Dendritic cell treated with granulocyte-macrophage colony-stimulating factor and Interleukin-4, amounts not matched to agents 40 ng/mL and 50 ng/mL, for 4 days (primary cell): ENCODE measurements around the gene ARL16.

Experiments
- H3K27ac Mint-ChIP-seq: one replicate; pipeline ENCODE4 v1.8.0; 2022; ENCODE audit warnings: mild to moderate bottlenecking, mixed read lengths
- H3K27me3 Mint-ChIP-seq: one replicate; pipeline ENCODE4 v1.8.0; 2022; ENCODE audit warnings: mild to moderate bottlenecking, mixed read lengths
- H3K36me3 Mint-ChIP-seq: one replicate; pipeline ENCODE4 v1.8.0; 2022; ENCODE audit warnings: low read depth, mixed read lengths
- H3K4me1 Mint-ChIP-seq: one replicate; pipeline ENCODE4 v1.8.0; 2022; ENCODE audit warnings: low read depth, mixed read lengths
- H3K4me3 Mint-ChIP-seq: one replicate; pipeline ENCODE4 v1.8.0; 2022; ENCODE audit warnings: mild to moderate bottlenecking, moderate library complexity, mixed read lengths
- H3K9me3 Mint-ChIP-seq: one replicate; pipeline ENCODE4 v1.8.0; 2022; ENCODE audit warnings: mixed read lengths
- intact Hi-C: fragments of 100-400 bp; cut with micrococcal nuclease; formaldehyde crosslinking; loops from one replicate; pipeline ENCODE4 v1.15.0; 2022

The ARL16 gene

DNA sequence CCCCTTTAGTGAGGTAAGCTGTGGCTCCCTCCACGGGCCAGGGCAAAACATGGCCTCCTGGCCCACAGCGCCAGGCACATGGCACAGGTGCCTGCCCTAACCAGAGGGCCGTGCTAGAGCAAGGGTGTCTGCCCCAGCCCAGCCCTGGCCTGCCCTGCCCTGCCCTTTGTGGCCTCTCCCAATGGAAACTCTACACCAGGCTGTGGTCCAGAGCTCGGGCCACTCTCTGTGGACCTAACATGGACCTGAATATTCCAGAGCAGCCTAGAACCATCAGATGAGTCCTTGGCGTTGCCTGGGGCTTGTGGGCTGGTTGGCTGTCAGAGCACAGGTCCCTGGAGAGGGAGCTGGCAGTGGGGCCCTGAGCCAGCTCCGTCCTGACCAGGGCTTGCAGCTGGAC lies 11.6 kb upstream of the ARL16 start:
- intact Hi-C loops = no loop called here
- Mint-ChIP-seq H3K9me3 (no peaks in the 10 kb centered on the region), H3K4me1 (peaks cover 5% of the 10 kb centered on the region), H3K4me3 (no peak overlapping the region), H3K27me3 (no peaks in the 10 kb centered on the region), H3K27ac (no peak overlapping the region), H3K36me3 (peaks cover 100% of the 10 kb centered on the region)

GRCh38 chr17:81694810-81695209 lies 11.2 kb upstream of the ARL16 start:
- H3K36me3 Mint-ChIP-seq = peaks cover 100% of the 10 kb centered on the region
- no peaks in the 10 kb centered on the region for H3K9me3 Mint-ChIP-seq
- no peak overlapping the region for H3K27ac Mint-ChIP-seq
- H3K4me1 Mint-ChIP-seq = peaks cover 5% of the 10 kb centered on the region
- no peak overlapping the region for H3K4me3 Mint-ChIP-seq
- intact Hi-C loops = no loop called here
- H3K27me3 Mint-ChIP-seq = no peaks in the 10 kb centered on the region

DNA sequence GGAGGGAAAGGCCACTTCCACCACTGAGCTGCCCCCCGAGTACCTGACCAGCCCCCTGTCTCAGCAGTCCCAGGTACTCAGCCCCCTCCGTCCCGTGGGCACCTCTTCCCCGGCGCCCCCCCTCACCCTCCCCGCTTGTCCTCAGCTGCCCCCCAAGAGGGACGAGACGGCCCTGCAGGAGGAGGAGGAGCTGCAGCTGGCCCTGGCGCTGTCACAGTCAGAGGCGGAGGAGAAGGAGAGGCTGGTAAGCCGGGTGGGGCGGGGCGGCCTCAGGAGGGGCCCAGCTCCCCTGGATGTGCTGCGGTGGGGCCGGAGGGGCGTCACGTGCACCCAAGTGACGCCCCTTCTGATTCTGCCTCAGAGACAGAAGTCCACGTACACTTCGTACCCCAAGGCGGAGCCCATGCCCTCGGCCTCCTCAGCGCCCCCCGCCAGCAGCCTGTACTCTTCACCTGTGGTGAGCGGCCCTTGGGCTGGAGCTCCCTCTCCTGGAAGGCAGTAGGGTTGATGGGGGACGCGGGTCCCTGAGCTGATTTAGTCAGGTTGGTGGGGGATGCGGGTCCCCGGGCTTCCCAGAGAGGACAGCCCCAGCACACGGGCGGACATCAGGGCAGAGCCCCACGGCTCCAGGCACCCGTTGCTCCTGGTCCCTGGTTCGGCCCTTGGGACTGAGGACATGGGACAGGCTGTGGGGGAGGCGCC lies 10.1 kb upstream of the ARL16 start:
- Mint-ChIP-seq H3K4me3 (no peak overlapping the region), H3K9me3 (no peaks in the 10 kb centered on the region), H3K36me3 (peaks cover 100% of the 10 kb centered on the region), H3K27ac (no peak overlapping the region), H3K4me1 (no peaks in the 10 kb centered on the region), H3K27me3 (no peaks in the 10 kb centered on the region)
- intact Hi-C loops = no loop called here

- H3K4me3 Mint-ChIP-seq = no peak overlapping the region
- H3K27ac Mint-ChIP-seq = no peak overlapping the region
- H3K27me3 Mint-ChIP-seq = no peaks in the 10 kb centered on the region
- peaks cover 9% of the 10 kb centered on the region for H3K4me1 Mint-ChIP-seq
- no peaks in the 10 kb centered on the region for H3K9me3 Mint-ChIP-seq
- intact Hi-C loops = no loop called here
- peaks cover 100% of the 10 kb centered on the region for H3K36me3 Mint-ChIP-seq
Measured at GRCh38 chr17:81691608-81692007, 8.0 kb upstream of the ARL16 start.

GRCh38 chr17:81691196-81691595 lies 7.6 kb upstream of the ARL16 start:
- Mint-ChIP-seq H3K9me3 (no peaks in the 10 kb centered on the region), H3K36me3 (peaks cover 100% of the 10 kb centered on the region), H3K4me1 (peaks cover 11% of the 10 kb centered on the region), H3K27ac (no peak overlapping the region), H3K4me3 (no peak overlapping the region), H3K27me3 (no peaks in the 10 kb centered on the region)
- intact Hi-C loops = no loop called here

- H3K36me3 Mint-ChIP-seq = peaks cover 100% of the 10 kb centered on the region
- intact Hi-C loops = no loop called here
- no peak overlapping the region for H3K4me3 Mint-ChIP-seq
- no peak overlapping the region for H3K27ac Mint-ChIP-seq
- H3K4me1 Mint-ChIP-seq = peaks cover 17% of the 10 kb centered on the region
- no peaks in the 10 kb centered on the region for H3K27me3 Mint-ChIP-seq
- no peaks in the 10 kb centered on the region for H3K9me3 Mint-ChIP-seq
Measured at GRCh38 chr17:81690549-81690948, 7.0 kb upstream of the ARL16 start.

GRCh38 chr17:81690066-81690465 lies 6.5 kb upstream of the ARL16 start:
- Mint-ChIP-seq H3K27ac (no peak overlapping the region), H3K4me3 (no peak overlapping the region), H3K9me3 (no peaks in the 10 kb centered on the region), H3K36me3 (peaks cover 100% of the 10 kb centered on the region), H3K27me3 (no peaks in the 10 kb centered on the region), H3K4me1 (peaks cover 22% of the 10 kb centered on the region)
- intact Hi-C loops = no loop called here

DNA sequence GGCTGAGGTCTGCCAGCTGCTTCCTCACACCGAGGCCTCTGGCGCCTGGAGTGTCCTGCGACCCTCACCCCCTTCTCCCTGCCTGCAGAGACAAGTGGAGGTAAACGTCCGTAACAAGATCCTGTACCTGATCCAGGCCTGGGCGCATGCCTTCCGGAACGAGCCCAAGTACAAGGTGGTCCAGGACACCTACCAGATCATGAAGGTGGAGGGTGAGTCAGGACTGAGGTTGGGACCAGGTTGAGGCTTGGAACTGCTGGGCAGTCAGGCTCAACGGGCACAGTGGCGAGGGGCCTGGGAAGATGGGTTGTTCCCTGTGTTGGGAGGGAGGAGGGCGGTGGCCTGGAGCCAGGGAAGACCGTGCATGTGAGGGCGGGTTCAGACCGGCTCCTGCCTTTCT lies 5.0 kb upstream of the ARL16 start:
- Mint-ChIP-seq H3K27ac (no peak overlapping the region), H3K4me1 (peaks cover 30% of the 10 kb centered on the region), H3K9me3 (no peaks in the 10 kb centered on the region), H3K4me3 (no peak overlapping the region), H3K36me3 (peaks cover 97% of the 10 kb centered on the region), H3K27me3 (no peaks in the 10 kb centered on the region)
- intact Hi-C loops = no loop called here

DNA sequence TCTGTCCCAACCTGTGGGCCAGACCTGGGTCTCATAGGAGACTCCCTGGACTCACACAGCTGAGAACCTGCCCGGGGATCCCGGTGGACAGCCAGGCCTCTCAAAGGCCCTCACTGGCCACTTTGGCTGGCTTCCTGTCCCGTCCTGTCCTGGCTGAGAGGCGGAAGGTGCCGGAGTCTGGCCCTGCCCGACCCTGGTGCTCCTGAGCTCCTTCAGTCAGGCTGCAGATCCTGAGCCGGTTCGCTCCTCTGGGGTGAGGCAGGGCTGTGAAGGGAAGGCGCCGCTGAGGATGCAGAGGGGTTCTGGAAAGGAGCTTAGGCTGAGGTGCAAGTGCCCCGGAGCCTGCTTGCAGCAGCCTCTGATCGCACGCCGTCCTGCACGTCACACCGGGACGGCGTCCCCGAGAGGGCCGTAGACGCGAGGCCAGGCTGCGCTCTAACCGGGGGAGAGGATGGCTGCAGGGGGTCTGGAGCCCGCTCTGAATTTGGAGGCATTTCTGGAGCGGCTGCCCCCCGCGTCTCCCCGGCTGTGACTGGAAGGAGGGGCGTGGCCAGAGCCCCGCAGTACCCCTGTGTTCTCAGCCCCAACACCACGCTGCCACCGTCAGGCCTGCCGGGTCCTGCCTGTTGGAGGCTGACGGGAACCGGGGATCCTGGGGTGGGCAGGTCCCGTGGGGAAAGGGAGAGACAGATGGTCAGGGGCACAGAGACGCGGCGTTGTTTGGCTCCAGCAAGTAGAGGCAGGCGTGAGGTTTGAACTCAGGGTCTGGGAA lies 4.4 kb upstream of the ARL16 start:
- H3K4me3 Mint-ChIP-seq = no peak overlapping the region
- H3K4me1 Mint-ChIP-seq = peaks cover 32% of the 10 kb centered on the region
- intact Hi-C loops = no loop called here
- peak overlapping the region; percentile 28 for H3K27ac Mint-ChIP-seq
- H3K36me3 Mint-ChIP-seq = peaks cover 92% of the 10 kb centered on the region
- H3K9me3 Mint-ChIP-seq = no peaks in the 10 kb centered on the region
- H3K27me3 Mint-ChIP-seq = no peaks in the 10 kb centered on the region

DNA sequence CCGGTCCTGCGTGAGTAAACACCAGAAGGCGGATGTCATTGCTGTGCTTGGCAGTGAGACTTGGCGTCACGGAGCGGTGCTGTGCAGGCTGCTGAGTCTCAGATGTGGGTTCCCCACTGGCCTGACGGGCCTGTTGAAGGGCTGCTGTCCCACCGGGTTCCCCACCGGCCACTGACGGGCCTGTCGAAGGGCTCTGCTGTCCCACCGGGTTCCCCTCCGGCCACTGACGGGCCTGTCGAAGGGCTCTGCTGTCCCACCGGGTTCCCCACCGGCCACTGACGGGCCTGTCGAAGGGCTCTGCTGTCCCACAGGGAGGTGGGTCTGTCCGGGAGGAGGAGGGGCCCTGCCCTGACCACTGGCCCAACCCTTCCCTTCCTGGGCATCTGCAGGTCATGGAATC lies 3.0 kb upstream of the ARL16 start:
- no peaks in the 10 kb centered on the region for H3K27me3 Mint-ChIP-seq
- peaks cover 83% of the 10 kb centered on the region for H3K36me3 Mint-ChIP-seq
- H3K9me3 Mint-ChIP-seq = no peaks in the 10 kb centered on the region
- H3K27ac Mint-ChIP-seq = no peak overlapping the region
- no peak overlapping the region for H3K4me3 Mint-ChIP-seq
- intact Hi-C loops = no loop called here
- peaks cover 38% of the 10 kb centered on the region for H3K4me1 Mint-ChIP-seq

- Mint-ChIP-seq H3K4me1 (peaks cover 39% of the 10 kb centered on the region), H3K27ac (peak overlapping the region; percentile 81), H3K27me3 (no peaks in the 10 kb centered on the region), H3K36me3 (peaks cover 83% of the 10 kb centered on the region), H3K4me3 (peak overlapping the region; percentile 85), H3K9me3 (no peaks in the 10 kb centered on the region)
- intact Hi-C loops = no loop called here
Measured at GRCh38 chr17:81685108-81685507, 1.5 kb upstream of the ARL16 start.

DNA sequence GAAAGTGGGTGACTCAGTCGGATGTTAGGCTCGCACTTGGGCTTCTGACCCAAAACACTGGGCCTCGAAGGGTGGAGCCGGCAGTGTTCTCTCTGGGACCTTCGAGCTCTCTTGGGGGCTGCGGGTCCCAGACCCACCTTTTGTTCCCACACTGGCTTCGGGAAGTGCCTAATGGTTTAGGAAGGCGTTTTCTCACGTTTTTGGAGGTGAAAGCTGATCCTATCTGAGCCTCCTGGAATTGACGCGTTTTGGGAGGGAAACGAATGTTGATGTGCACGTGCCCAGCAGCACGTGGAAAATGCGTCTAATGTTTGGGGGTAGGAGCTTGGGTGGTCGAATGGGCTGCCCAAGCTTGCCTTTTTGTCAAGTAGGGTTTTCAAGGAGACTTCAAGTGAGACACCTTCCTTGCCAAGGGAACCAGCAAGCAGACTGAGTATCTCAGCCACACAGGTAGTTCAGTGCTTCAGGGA lies 880 bp upstream of the ARL16 start:
- Mint-ChIP-seq H3K27ac (peak overlapping the region; percentile 81), H3K36me3 (peaks cover 83% of the 10 kb centered on the region), H3K9me3 (no peaks in the 10 kb centered on the region), H3K4me1 (peaks cover 42% of the 10 kb centered on the region), H3K4me3 (peak overlapping the region; percentile 85), H3K27me3 (no peaks in the 10 kb centered on the region)
- intact Hi-C loops = no loop called here

DNA sequence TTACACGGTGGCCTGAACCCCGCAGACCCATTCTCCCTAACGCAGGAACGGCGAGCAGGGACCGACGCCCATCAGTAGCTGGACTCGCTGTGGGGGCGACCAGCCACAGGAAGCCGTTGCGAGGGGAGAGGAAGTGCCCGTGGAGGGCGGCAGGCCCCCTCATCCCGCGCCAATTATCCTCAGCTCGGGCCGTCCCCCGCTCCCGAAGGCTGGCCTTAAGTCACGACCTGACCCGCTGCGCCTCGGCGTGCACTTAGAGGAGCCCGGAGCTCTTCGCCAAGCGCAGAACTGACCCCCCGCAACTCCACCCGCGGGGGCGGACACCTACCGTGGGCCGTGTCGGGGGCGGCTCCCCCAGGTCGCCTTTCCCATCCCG lies 401 bp downstream of the ARL16 start:
- peaks cover 42% of the 10 kb centered on the region for H3K4me1 Mint-ChIP-seq
- no peaks in the 10 kb centered on the region for H3K27me3 Mint-ChIP-seq
- peak overlapping the region; percentile 81 for H3K27ac Mint-ChIP-seq
- no peaks in the 10 kb centered on the region for H3K9me3 Mint-ChIP-seq
- peak overlapping the region; percentile 85 for H3K4me3 Mint-ChIP-seq
- intact Hi-C loops = no loop called here
- peaks cover 76% of the 10 kb centered on the region for H3K36me3 Mint-ChIP-seq

DNA sequence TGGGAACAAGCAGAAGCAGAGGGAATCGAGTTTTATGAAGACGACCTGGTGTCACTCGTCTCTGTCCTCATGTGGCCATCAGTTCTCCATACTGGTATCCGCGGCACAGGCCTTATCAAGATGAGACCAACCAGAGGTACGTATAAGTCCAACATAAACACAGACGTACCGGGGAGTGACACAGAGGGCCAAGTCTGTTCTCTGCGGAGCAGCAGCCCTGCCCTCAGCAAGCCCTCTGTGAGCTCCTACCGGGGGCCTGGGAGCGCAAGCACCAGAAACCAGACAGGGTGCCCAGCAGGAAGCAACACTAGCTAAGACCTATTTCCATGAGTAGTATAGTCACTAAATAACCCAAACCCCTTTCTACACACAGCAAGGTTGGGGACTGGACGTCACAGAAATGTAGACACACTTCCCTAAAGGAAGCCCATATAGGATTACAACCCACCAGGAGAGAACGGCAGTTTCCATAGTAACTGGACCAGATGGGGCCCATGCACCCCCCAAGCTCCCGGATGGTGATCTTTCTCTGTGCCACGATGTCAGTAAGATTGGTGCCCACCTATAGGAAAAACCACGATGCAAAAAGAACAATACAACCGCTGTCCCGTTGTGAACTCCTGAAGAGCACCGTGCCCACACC lies 911 bp downstream of the ARL16 start:
- Mint-ChIP-seq H3K36me3 (peaks cover 71% of the 10 kb centered on the region), H3K27me3 (no peaks in the 10 kb centered on the region), H3K9me3 (no peaks in the 10 kb centered on the region), H3K4me1 (peaks cover 42% of the 10 kb centered on the region), H3K4me3 (peak overlapping the region; percentile 85), H3K27ac (peak overlapping the region; percentile 81)
- intact Hi-C loops = loop anchor here (1.0 kb wide), 1 partner anchor 20 kb away; no protein-coding TSS in a partner anchor
